Fibroblast of lung (primary cell): ENCODE measurements around the gene ASCC3. TPM values are rescaled to one million over a fixed set of nuclear protein-coding genes. Genes with fewer than 3 reads are reported as not detected.

Experiments
- DNase-seq, 2 donors: peaks; one replicate each; pipeline versions ENCODE4 v3.0.0 to v3.0.0-alpha.2; 2010; ENCODE audit warnings: low read depth in 2 of 2
- H2AFZ ChIP-seq: 2 replicates; pipeline ENCODE4 v1.5.1; 2012; ENCODE audit warnings: low read length, control low read depth, inconsistent platforms
- H3K27ac ChIP-seq: 2 replicates; pipeline ENCODE4 v1.5.1; 2011; ENCODE audit warnings: low read length, control low read depth; ENCODE audit not compliant: insufficient read depth
- H3K27me3 ChIP-seq: 2 replicates; pipeline ENCODE4 v1.5.1; 2011; ENCODE audit warnings: mild to moderate bottlenecking, low read length; ENCODE audit not compliant: control insufficient read depth, insufficient read depth
- H3K36me3 ChIP-seq: 2 replicates; pipeline ENCODE4 v1.5.1; 2011; ENCODE audit warnings: low read length; ENCODE audit not compliant: control insufficient read depth, insufficient read depth
- H3K4me1 ChIP-seq: 2 replicates; pipeline ENCODE4 v1.5.1; 2011; ENCODE audit warnings: low read length; ENCODE audit not compliant: control insufficient read depth, insufficient read depth; ENCODE audit errors: extremely low read depth
- H3K4me2 ChIP-seq: 2 replicates; pipeline ENCODE4 v1.5.1; 2011; ENCODE audit warnings: low read length, control low read depth; ENCODE audit not compliant: insufficient read depth; ENCODE audit errors: extremely low read depth
- H3K4me3 ChIP-seq, 4 experiments: fragments of 200-600 bp in 1 of 4; sonication (generic) in 1 of 4; replicated peaks in 1 of 4; 2 replicates each; pipeline ENCODE4 v1.5.1; 2011 to 2016; ENCODE audit warnings: low read length in 4 of 4, low read depth in 3 of 4, mild to moderate bottlenecking in 3 of 4, control low read depth in 2 of 4, inconsistent platforms in 1 of 4, mixed read lengths in 1 of 4; ENCODE audit not compliant: insufficient read depth in 1 of 4; ENCODE audit errors: control extremely low read depth in 1 of 4
- H3K79me2 ChIP-seq: 2 replicates; pipeline ENCODE4 v1.5.1; 2012; ENCODE audit warnings: mild to moderate bottlenecking, low read length, inconsistent platforms; ENCODE audit not compliant: control insufficient read depth, insufficient read depth
- H3K9ac ChIP-seq: 2 replicates; pipeline ENCODE4 v1.5.1; 2011; ENCODE audit warnings: mild to moderate bottlenecking, low read length, control low read depth; ENCODE audit not compliant: insufficient read depth
- H3K9me3 ChIP-seq: 2 replicates; pipeline ENCODE4 v1.5.1; 2012; ENCODE audit warnings: low read depth, low read length; ENCODE audit not compliant: control insufficient read depth, insufficient read depth
- H4K20me1 ChIP-seq: 2 replicates; pipeline ENCODE4 v1.5.1; 2011; ENCODE audit warnings: low read length; ENCODE audit not compliant: control insufficient read depth, insufficient read depth; ENCODE audit errors: extremely low read depth
- EZH2 ChIP-seq: IDR thresholded peaks from 2 replicates; pipeline ENCODE4 v1.5.1; 2012; ENCODE audit warnings: low read length, control low read depth, mild to moderate bottlenecking; ENCODE audit errors: missing control alignments
- polyA plus RNA-seq, 2 donors: library from polyadenylated mRNA; depleted of rRNA in 1 of 2; stranded (reverse) in 1 of 2; unstranded in 1 of 2; fragments of >200 nt; gene quantifications; 2 replicates each; pipeline ENCODE4 v1.2.1, GENCODE V29; 2011 to 2012; ENCODE audit warnings: missing spikeins in 1 of 2
- total RNA-seq: library from RNA; depleted of rRNA; stranded (reverse); fragments of >200 nt; gene quantifications from 2 replicates; pipeline ENCODE4 v1.2.1, GENCODE V29; 2014
- TF ChIP-seq, protein P1 (sequence below), 2 donors: IDR thresholded peaks in 1 of 2; conservative IDR thresholded peaks in 1 of 2; 1 replicate in 1 of 2; 2 replicates in 1 of 2; pipeline ENCODE4 v1.5.1; 2011 to 2012; ENCODE audit warnings: low read length in 2 of 2, control low read depth in 1 of 2, inconsistent platforms in 1 of 2, low read depth in 1 of 2, mild to moderate bottlenecking in 1 of 2

Gene ASCC3
- total and polyA plus RNA-seq, 2 donors (not counting 1 experiment from before 2014, with no cell fraction given), result 36.2 to 75.3 TPM

DNA sequence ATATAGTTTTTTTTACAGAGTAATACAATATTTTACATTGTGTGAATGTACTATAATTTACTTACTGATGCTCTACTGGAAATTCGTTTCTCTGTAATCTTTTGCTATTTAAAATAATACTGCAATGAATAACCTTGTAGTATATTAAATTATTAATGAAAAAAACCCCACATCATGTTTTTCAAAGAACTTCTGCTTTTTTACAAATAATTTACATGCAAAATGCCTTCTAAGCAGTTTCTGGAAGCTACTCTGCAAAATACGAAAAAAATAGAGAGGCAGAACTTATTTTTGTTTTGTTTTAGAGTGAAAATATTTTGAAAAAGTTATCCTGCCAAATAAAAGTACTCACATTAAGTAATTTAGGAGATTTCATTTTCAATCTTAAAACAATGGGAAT is 250.6 kb downstream of the ASCC3 start:
- Histone ChIP-seq H3K79me2 (no peaks in the 10 kb centered on the region), H3K9ac (no peak overlapping the region), H3K4me3 (no peak overlapping the region), H2AFZ (no peak overlapping the region), H3K4me1 (no peaks in the 10 kb centered on the region), H3K36me3 (peaks cover 4% of the 10 kb centered on the region), H3K9me3 (no peaks in the 10 kb centered on the region), H4K20me1 (no peaks in the 10 kb centered on the region), H3K27ac (no peak overlapping the region), H3K4me2 (no peak overlapping the region), H3K27me3 (no peaks in the 10 kb centered on the region)
- no peak for DNase-seq
- TF ChIP-seq, protein P1, sequence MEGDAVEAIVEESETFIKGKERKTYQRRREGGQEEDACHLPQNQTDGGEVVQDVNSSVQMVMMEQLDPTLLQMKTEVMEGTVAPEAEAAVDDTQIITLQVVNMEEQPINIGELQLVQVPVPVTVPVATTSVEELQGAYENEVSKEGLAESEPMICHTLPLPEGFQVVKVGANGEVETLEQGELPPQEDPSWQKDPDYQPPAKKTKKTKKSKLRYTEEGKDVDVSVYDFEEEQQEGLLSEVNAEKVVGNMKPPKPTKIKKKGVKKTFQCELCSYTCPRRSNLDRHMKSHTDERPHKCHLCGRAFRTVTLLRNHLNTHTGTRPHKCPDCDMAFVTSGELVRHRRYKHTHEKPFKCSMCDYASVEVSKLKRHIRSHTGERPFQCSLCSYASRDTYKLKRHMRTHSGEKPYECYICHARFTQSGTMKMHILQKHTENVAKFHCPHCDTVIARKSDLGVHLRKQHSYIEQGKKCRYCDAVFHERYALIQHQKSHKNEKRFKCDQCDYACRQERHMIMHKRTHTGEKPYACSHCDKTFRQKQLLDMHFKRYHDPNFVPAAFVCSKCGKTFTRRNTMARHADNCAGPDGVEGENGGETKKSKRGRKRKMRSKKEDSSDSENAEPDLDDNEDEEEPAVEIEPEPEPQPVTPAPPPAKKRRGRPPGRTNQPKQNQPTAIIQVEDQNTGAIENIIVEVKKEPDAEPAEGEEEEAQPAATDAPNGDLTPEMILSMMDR (conservative IDR thresholded peaks at IDR 0.05 in 1 of 2, IDR thresholded peaks at IDR 0.05 in 1 of 2; ENCODE audit: low read depth in 1 of 2, low read length in 2 of 2), result no peak
- no peak for TF ChIP-seq EZH2

DNA sequence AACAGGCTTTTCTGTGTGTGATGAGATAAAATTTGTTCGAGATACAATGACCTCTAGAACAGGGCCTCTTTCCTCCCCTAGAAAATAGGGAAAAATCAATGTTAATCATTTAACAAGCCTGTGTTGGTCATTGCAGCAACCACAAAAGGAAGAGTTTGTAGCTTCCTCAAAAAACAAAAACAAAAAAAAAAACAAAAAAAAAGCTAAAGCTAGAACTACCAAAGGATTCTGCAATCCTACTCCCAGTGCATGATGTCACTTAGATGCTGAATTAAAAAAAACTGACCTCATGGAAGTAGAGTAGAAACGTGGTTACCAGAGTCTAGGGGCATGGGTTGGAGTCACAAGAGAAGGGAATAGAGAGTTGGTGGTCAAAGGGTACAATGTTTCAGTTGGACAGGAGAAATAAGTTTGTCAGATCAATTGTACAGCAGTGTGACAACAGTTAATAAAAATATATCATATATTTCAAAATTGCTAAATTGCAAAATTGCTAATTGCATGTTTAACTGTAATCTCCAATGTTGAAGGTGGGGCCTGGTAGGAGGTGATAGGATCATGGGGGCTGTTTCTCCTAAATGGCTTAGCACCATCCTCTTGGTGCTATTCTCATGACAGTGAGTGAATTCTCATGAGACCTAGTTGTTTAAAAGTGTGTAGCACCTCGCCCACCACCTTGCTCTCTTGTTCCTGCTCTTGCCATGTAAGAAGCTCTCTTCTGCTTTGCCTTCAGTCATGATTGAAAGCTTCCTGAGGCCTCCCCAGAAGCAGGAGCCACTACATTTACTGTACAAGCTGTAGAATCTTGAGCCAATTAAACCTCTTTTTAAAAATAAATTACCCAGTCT is 253.0 kb downstream of the ASCC3 start:
- Histone ChIP-seq H3K27me3 (no peaks in the 10 kb centered on the region), H3K27ac (no peak overlapping the region), H3K4me2 (no peak overlapping the region), H3K9me3 (no peaks in the 10 kb centered on the region), H2AFZ (no peak overlapping the region), H3K36me3 (peaks cover 4% of the 10 kb centered on the region), H3K9ac (no peak overlapping the region), H3K79me2 (no peaks in the 10 kb centered on the region), H4K20me1 (no peaks in the 10 kb centered on the region), H3K4me1 (peaks cover 2% of the 10 kb centered on the region), H3K4me3 (no peak overlapping the region)
- TF ChIP-seq EZH2, result no peak
- TF ChIP-seq, protein P1 (conservative IDR thresholded peaks at IDR 0.05 in 1 of 2, IDR thresholded peaks at IDR 0.05 in 1 of 2; ENCODE audit: low read depth in 1 of 2, low read length in 2 of 2), result no peak
- no peak for DNase-seq

DNA sequence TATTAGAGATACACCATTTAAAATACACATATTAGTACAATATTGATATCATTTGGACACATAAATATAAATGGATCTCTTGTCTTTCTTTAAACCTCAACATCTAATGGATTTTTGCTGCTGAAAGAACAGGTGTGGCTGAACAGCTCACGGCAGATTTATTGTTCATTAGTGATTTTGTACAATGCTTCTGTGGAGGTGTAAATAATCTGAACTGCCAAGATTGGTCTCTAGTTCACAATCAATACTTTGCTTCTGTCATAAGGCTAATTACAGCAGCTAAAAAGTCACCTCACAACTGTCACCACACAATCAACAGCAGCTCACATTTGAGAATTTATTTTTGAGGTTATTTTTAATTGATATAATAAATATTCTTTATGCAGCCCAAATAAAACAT is 254.4 kb downstream of the ASCC3 start:
- no peaks in the 10 kb centered on the region for H4K20me1 ChIP-seq
- H3K79me2 ChIP-seq, result no peaks in the 10 kb centered on the region
- H3K36me3 ChIP-seq, result peaks cover 4% of the 10 kb centered on the region
- TF ChIP-seq, protein P1 (conservative IDR thresholded peaks at IDR 0.05 in 1 of 2, IDR thresholded peaks at IDR 0.05 in 1 of 2; ENCODE audit: low read depth in 1 of 2, low read length in 2 of 2), result no peak
- no peak for TF ChIP-seq EZH2
- H3K9ac ChIP-seq, result no peak overlapping the region
- H3K4me1 ChIP-seq, result peaks cover 2% of the 10 kb centered on the region
- no peaks in the 10 kb centered on the region for H3K9me3 ChIP-seq
- no peak for DNase-seq
- H2AFZ ChIP-seq, result no peak overlapping the region
- no peak overlapping the region for H3K4me2 ChIP-seq
- no peak overlapping the region for H3K27ac ChIP-seq
- H3K4me3 ChIP-seq, result no peak overlapping the region
- no peaks in the 10 kb centered on the region for H3K27me3 ChIP-seq
